ENCODE data around the gene RPEL1.

RPEL1 gene

DNA sequence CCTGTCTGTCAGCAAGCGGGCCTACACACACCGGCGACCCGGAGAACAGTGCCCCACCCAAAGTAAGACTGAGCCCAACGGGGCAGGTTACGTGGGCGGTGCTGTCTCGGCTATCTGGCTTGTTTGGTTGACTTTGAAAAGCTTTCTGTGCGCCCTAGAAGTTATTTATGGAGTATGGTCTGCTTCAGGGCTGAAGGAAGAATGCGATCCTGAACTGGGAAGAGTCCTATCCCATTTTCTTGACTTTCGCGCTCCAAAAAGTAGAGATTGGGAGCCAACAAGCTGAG, 32.8 kb downstream of the RPEL1 start:
- no peak for DNase-seq (ENCODE audit: extremely low read depth in 1 of 2, low read depth in 1 of 2)

DNA sequence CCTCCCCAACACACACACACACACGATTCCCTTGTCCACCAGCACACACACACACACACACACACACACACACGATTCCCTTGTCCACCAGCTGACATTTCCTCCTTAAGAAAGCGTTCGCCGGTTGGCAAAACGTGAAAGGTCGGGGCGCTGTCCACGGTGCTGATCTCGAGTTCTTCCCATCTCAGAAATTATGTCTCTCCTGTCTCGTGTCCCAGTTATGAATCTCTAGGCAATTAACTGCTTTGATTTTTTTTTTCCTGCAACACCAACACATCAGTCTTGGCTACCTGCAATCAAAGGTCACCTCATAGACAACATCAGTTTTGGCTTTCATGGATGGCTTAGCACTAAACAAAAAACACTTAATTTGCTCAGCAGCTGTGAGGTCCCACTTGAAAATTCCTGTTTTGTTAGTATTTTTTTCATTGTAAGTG, 33.2 kb downstream of the RPEL1 start:
- no peak for DNase-seq (ENCODE audit: extremely low read depth in 1 of 2, low read depth in 1 of 2)

DNA sequence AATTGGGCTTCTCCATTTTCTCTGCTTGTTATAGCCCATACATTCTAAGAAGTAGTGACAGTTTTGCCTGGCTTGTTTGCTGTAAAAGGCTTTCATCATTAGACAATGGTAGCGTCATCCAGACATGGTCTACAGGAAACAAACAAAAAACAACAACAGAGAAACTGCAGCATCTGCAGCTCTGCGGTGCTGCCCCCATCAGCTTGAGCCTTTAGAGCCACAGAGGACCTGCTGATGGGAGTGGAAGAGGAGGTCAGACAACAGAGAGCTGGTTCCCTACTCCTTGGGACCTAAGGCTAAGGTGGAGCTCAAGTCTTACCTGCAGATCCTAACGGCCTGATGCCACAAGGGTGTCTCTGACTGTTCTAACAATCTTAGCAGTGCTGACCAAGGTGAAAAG, 34.3 kb downstream of the RPEL1 start:
- no peak for DNase-seq (ENCODE audit: extremely low read depth in 1 of 2, low read depth in 1 of 2)

DNA sequence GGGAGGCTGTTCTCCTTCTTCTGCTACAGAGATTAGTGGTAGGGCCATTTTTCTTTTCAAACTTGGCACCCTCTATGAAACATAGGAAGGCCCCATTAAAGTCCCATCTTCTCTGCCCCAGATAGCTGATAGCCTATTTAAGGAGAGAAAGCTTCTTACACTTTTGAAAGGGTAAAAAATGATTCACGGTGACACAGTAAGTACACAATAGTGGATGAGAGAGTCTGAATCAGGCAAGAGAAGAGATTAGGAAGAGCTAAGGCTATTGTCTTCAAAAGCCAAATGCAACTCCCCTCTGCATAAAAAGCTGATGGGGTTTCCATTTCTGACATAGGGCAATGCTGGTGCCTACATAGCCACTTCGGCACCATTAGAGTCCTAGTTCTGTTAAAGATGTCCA, 34.8 kb downstream of the RPEL1 start:
- DNase-seq (ENCODE audit: extremely low read depth in 1 of 2, low read depth in 1 of 2), result no peak

DNA sequence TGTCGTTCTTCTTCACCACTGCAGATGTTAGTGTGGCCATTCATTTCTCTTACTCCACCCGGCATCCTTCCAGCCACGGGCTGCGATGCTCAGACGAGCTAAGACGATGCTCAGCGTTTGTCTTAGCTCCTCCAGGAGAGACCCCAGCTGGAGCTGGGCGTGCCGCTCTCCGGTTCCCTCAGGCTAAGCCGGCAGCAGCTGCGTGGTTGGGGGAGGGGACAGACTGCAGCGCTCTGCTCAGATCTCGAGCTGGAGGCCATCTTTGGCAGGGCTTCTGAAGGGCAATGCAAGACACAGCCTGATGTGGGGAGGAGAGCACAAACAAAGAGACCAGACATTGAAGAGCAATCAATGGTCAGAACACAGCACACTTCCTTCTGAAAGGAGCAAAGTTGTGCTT, 36.1 kb downstream of the RPEL1 start:
- no peak for DNase-seq (ENCODE audit: extremely low read depth in 1 of 2, low read depth in 1 of 2)

DNA sequence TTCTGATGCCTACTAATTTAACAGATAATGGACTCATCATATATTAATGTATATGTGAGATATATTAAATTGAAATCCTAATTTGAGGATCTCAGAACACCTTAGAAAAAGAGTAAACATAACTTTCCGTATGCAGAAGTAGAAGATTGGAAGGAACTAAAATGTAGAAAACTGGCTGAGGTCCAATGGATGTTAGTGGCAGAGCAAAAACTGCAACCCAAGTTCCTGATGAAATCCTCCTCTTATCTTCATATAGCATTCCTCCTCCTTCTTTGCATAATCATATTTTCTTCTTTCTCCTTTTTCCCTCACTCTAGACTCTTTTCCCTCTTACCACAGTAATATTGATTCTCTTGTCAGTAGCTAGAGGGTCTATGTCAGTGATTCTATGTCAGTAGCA, 37.3 kb downstream of the RPEL1 start:
- DNase-seq (ENCODE audit: extremely low read depth in 1 of 2, low read depth in 1 of 2), result no peak

DNA sequence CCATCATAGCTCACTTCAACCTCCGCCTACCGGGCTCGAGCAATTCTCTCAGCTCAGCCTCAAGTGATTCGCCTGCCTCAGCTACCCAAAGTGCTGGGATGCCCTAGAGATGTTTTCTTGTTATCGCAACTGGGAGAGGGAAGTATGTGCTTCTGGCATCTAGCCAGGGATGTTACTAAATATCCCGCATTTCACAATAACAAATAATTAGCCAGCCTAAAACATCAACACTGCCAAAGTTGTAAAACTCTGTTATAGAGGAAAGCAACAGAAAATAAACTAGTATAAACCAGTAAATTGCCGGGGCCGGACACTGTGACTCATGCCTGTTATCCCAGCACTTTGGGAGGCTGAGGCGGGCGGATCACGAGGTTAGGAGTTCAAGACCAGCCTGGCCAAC, 38.5 kb downstream of the RPEL1 start:
- DNase-seq (ENCODE audit: extremely low read depth in 1 of 2, low read depth in 1 of 2), result no peak

DNA sequence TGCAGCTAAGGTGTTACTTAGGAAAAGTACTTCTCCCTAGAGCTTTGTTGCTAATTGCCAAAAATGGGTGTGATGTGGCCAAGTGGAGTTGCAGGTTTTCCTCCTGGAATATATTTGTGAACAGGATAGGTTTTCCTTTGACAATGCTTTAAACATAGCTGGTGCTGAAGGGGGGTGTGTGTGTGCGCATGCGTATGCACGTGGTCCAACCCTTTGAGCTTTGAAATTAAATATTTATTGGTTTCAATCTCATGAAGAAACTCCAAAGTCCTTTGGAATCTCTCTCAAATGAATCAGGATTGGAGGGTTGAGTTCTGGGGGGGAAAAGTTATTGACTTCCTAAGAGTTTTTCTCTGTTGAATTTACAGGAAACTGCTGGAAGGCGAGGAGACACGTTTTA, 42.3 kb downstream of the RPEL1 start:
- no peak for DNase-seq (ENCODE audit: extremely low read depth in 1 of 2, low read depth in 1 of 2)

DNA sequence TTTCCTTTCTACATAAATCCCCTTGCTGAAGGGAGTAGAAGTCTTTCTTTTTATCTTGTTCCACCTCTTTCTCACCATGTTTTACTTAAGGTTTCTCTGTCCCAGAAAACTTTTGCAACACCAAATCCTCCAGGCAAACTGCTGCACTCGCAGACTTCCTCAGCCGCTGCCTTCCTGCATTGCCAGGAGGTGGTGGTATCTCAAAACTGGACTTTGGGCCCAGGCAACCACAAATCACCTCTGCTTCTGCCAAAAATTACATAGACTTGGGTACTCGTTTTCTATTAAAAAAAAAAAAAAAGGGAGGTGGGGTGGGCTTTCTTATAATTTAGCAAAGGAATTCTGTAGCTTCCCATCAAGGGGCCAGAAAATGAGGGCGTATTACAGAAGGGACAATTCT, 45.9 kb downstream of the RPEL1 start:
- DNase-seq (ENCODE audit: extremely low read depth in 1 of 2, low read depth in 1 of 2), result no peak

DNA sequence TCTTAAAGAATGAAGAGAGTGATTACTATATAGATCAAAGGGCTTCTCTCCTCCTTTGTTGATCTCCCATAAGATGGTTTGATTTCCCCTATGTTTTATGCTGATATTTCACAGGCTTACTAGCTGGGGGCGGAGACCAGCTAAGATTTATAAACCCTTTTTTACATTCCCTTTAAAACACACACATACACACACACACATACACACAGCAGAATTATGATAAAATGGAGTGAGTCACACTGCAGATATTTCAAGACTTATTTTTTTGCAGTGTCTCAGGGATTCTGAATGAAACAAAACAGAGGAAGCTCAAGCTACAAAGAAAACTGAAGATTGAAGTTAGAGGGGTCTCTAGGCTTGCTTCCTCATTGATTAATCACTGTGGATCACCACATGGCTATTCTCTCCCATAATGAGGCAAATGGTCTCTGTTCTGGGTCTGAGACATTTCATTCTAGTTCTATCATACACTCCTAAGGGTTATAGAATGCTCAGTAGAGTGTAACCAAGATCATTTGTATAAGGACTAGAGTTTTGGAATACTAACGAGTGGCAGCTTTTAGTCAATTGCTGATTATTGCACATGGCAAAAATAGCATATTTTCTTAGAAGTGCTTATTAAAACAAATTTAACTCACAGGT, 49.8 kb downstream of the RPEL1 start:
- no peak for DNase-seq (ENCODE audit: extremely low read depth in 1 of 2, low read depth in 1 of 2)
